Vagina (tissue), 2 donors: ENCODE measurements around the gene KLRD1.

ENCODE experiments used
- CTCF ChIP-seq, 3 experiments: fragments of 450-650 bp in 2 of 3; fragments of 200-600 bp in 1 of 3; sonication (generic) in 1 of 3; IDR thresholded peaks; one replicate each; pipeline ENCODE4 v1.5.1; 2017 to 2019; ENCODE audit warnings: antibody characterized with exemption in 3 of 3, mild to moderate bottlenecking in 2 of 3, moderate library complexity in 2 of 3
- POLR2A ChIP-seq, 2 donors: fragments of 450-650 bp; IDR thresholded peaks; one replicate each; pipeline ENCODE4 v1.6.1; 2017; ENCODE audit warnings: antibody characterized with exemption in 2 of 2, mild to moderate bottlenecking in 2 of 2, moderate library complexity in 2 of 2

- TF ChIP-seq CTCF (IDR thresholded peaks at IDR 0.05) (no peak), POLR2A (IDR thresholded peaks at IDR 0.05) (no peak)
Measured at GRCh38 chr12:10320643-10321042, 13.0 kb downstream of the KLRD1 start.
